T follicular helper cell (primary cell): ENCODE results near the gene SMIM38.
A peak's percentile ranks its signal among the peaks of the same experiment; 100 is the strongest.
"Not testable (repeated sequence)": the region's sequence is repeated elsewhere in the genome, so short reads cannot be mapped to it uniquely, and the experiment has no call there.

Experiments used
- DNase-seq: peaks from one replicate; pipeline ENCODE4 v3.0.0-alpha.2; 2020; ENCODE audit warnings: low read depth

The SMIM38 gene

DNA sequence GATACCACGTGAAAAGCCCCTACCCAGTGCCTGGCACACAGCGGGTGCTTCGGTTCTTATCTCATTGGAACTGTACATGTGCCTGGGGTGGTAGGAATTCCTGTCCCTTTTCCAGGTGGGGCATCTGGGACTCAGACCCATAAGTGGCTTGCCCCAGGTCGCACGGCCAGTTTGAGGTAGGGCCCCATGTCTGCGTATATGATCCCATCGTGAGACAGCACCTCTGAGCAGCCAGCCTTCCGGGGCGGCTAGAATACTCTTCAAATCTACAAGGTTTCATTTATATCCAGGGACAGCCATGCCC lies 33.5 kb upstream of the SMIM38 start:
- no peak for DNase-seq

DNA sequence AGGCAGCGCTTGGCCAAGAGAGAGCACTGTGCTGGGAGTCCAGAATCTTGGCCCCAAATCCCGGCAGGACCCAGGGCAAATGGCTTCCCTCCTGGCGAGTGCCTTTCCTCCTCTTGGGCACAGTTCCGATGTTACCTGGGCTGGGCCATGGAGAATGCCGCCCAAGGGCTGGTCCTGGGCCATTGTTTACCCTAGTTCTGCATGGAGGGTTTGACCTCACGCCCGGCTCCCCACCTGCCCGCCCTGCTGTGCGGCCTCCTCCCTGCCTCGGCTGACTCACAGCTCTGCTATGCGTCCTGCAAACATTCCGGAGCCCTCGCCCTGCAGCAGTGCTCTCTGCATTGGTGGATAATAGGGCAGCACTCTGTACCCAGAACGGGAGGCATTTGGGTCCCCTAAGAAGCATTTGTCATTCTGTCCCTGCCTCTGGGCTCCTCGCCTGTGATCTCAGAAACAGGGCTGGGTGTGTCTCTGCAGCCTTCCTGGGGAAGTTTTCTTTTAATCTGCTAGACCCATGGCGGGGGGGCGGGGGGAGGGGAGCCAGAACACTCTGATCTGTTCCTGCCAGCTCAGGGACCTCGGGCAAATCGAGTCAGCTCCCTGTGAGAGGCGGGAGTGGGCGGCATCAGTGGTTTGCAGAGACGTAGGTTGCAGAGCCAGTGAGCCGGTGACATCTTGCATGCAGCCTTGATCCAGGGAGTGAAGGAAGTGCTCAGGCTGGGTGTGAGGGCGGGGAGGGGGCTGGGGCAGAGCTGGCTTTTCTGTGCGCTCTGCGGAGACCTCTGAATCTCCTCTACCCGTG lies 32.9 kb upstream of the SMIM38 start:
- peak; percentile 5 for DNase-seq

GRCh38 chr11:69123593-69124545 lies 31.9 kb upstream of the SMIM38 start:
- no peak for DNase-seq

DNA sequence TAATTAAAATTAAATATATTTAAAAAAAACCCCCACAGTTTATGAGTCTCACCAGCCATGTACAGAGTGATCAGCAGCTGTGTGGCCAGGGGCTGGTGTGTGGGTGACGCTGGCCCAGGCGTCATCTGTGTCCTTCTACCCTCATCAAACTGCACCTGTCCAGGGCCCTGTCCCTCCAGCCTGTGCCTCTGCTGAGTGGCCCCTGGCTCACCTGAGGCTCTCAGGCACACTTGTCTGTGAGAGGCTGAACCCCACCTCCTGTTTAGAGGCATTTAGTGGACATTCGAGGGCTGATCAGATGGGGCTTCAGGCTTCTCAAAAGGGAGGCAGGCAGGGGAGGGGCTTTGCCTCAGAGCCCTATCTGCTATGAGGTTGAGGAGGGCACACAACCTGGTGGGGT lies 29.9 kb upstream of the SMIM38 start:
- no peak for DNase-seq

DNA sequence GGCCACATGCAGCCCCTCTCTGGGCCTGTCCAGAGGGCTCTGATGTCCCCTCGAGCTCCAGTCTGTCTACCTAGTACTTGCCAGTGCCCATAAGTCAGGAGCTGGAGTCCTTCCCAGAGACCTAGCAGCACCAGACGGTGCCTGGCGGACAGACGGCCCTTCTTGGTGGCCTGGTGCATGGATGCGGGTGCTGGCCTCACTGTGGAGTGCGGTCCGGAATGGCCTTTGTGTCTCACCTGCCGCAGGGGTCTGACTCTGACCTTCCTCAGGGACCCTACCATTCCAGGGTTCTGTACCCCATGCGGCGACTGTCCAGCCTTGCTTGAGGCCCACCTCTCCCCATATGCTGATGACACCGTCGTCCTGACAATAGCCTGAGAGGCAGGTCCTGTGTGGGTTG lies 29.4 kb upstream of the SMIM38 start:
- DNase-seq: no peak

GRCh38 chr11:69127081-69127850 lies 28.5 kb upstream of the SMIM38 start:
- no peak for DNase-seq

DNA sequence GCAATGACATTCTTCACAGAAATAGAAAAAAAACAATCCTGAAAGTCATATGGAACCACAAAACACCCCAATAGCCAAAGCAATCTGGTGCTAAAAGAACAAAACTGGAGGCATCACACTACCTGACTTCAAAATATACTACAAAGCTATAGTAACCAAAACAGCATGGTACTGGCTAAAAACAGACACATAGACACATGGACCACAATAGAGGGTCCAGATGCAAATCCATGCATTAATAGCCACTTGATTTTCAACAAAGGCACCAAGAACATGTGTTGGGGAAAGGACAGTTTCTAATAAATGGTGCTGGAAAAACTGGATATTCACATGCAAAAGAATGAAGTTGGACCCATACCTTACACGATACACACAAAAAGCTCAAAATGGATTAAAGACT lies 27.9 kb upstream of the SMIM38 start:
- no peak for DNase-seq

- DNase-seq: no peak
These were observed 26.7 kb upstream of the SMIM38 start for GRCh38 chr11:69129053-69129452.

DNA sequence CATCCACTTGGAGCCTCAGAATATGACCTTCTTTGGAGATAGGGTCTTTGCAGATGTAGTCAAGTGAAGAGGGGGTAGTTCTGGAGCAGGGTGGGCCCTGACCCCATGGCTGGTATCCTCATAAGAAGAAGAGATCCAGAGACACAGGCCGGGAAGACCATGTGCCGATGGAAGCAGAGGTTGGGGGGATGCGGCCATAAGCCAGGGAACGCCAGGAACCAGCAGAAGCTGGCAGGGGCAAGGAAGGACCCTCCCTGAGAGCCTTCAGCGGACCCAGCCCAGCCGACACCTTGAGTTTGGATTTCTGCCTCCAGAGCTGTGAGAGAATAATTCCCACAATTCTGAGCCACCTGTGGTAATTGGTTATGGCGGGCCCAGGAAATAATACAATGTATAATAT lies 26.1 kb upstream of the SMIM38 start:
- DNase-seq: no peak

GRCh38 chr11:69130654-69131053 lies 25.1 kb upstream of the SMIM38 start:
- DNase-seq: no peak

DNA sequence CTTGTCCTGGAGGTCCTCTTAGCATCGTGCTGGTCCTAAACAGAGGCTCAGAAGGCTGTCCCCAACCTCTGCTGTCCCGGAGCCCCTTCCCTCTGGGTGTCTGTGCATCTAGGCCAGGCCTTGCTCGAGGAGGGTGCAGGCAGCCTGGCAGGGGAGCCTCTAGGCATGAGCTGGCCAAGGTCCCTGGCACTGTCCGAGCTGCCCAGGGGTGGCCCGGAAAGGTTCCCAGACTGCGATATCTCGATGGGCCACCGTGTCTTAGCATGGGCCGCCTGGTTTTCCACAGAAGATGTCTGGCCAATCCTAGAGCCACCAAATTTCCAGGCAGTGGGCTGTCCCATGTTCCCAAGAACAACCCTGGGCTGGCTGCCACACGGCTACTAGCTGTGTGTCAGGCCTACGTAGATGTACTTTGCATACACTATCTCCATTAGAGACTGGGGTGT lies 24.6 kb upstream of the SMIM38 start:
- DNase-seq: no peak

DNA sequence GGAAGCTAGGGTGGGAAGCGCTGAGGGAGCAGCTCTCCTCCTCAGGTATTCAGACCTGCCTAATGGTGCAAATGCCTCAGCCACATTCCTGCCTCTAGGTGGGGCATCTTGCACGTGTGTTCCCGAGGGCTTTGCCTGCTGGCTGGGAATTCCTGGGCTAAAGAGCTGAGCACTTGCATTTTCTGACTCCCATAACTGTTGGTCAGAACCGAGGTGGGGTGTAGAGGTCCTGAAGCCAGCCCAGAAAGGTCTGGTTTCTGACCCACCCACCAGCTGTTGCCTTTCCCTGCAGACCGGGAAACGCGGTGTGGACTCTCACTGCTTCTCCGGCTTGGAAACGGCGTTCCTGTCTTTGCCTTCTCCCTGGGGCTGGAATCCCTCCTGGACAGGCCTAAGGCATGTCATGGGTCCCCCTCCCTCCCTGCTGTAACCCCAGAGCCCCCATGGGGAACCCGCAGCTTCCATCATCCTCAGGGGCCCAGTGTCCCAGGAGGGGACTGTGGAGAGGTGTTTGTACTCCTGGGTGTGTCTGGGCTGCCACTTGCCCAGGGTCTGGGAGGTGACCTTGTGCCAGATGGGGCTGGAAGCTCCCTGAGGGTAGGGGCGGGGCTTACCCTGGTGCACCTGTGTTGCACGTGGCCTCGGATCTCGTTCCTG lies 24.0 kb upstream of the SMIM38 start:
- no peak for DNase-seq

DNA sequence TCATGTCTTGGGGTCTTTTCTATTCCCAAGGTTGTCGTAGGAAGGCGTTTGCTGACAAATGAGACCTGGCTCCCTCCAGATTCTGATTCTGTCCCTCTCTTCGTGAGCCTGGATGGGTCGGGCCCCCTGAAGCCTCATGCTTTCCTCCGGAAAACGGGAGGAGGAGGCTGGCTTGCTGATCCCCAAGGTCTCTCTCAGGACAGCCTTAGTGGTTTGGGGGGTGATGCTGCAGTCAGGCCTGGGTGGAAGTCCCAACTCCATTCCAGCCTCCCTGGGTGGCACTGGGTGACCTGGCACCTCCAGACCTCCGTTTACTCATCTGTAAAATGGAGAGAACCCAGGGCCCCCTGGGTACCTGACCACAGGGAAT lies 23.4 kb upstream of the SMIM38 start:
- no peak for DNase-seq

- DNase-seq: no peak
These were observed 22.5 kb upstream of the SMIM38 start for GRCh38 chr11:69133251-69133650.

DNA sequence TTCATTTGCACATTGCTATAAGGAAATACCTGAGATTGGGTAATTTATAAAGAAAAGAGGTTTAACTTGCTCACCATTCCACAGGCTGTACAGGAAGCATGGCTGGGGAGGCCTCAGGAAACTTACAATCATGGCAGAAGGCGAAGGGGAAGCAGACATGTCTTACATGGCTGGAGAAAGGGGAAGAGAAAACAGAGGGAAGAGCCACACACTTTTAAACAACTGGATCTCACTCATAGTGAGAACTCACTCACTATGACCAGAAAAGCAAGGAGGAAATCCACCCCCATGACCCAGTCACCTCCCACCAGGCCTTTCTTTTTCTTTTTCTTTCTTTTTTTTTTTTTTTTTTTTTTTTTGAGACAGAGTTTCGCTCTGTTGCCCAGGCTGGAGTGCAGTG lies 21.6 kb upstream of the SMIM38 start:
- DNase-seq: not testable (repeated sequence)

DNA sequence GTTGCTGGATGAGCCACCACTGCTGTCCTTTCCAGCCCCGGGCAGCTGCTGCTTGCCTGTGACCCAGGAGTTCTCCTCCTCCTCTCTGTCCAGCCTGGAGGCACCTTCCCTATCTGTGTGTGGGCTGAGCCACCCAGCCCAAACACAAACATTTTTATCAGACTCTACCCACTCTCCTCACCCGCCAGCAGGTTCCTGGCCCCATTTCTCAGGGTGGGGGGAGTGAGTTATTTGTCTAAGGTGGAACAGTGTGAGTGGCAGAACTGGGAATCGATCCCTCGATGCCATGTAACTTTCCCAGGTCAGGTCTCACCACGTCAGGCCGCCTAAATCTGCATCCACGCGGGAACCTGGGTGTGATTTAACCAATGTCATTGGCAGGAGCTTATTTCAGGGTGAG lies 20.8 kb upstream of the SMIM38 start:
- DNase-seq: no peak

DNA sequence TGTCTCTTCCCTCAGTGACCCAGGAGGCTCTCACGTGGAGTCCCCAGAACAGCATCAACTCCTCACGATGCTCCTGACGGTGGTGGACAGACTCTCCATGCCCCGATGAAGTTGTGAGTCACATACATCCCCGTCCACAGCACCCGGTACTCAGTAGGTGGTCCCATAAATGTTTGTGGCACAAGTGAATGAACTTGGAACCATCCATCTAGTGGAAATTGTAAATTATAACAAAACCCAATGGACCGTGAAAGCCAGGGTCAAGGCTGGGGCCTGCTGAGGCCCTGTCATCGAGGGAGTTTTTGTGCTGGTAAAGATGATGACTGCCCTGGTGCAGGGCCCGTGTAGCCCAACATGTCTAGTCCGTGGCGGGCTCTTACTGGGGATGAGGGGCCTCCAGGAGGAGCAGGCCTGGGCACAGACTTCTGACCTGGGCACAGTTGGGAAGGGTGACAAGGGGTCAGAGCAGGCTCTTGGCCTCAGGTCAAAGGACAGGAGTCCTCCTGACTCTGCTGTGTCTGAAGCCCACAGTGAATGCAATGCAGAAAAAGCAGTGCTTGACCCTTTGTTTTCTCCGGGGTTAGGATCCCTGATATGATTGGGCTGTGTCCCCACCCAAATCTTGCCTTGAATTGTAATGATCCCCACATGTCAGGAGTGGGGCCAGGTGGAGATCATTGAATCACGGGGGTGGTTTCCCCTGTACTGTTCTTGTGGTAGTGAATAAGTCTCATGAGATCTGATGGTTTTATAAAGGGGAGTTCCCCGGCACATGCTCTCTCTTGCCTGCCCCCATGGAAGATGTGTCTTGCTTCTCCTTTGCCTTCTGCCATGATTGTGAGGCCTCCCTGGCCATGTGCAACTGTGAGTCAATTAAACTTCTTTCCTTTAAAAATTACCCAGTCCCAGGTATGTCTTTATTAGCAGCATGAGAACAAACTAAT lies 20.0 kb upstream of the SMIM38 start:
- no peak for DNase-seq

GRCh38 chr11:69136471-69136870 lies 19.3 kb upstream of the SMIM38 start:
- no peak for DNase-seq

DNA sequence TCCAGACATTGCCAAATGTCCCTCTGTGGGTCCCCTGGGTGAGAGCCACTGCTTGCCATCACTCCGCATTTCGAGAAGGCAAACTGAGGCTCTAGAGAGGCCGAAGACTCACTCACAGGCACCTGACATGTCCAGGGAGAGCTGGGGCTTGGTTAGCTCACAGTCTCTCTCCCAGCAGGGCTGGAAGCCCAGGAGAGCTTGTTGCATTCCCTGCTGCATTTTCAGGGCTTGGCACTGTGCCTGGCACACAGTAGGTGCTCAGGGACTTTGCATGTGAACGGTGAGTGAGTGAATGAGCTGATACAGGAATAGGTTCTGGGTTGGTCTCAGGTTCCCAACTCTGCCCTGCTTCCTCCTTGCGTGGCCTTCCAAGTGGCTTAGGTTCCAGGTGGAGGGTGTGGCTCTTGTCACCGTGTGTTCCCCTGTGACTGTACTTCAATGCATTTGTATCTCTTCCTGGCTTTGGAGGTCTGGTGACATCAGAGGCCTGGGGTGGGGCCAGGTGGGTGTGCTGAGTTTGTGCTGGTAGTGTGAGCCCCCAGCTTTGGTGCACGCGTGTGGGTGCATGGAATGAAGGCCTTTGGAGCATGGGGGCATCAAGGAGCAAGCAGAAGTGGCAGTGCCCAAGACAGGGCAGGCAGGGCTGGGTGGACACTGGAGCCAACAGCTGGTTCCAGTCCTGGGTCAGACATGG lies 18.4 kb upstream of the SMIM38 start:
- DNase-seq: no peak

- DNase-seq: no peak
These were observed 17.5 kb upstream of the SMIM38 start for GRCh38 chr11:69138265-69138664.
